Astrocyte of the cerebellum (primary cell): ENCODE results near the gene SPR.

Experiments
- DNase-seq: peaks from one replicate; pipeline ENCODE4 v3.0.0-alpha.2; 2011; ENCODE audit warnings: low read depth
- H3K4me3 ChIP-seq: 2 replicates; pipeline ENCODE4 v1.5.1; 2011; ENCODE audit warnings: mild to moderate bottlenecking, low read depth, low read length, moderate library complexity
- in situ Hi-C: cut with HindIII; loops from 2 replicates; pipeline ENCODE4 v1.10.0; 2017; ENCODE audit warnings: low sequenced_read_pairs
- TF ChIP-seq, protein P1 (sequence below): IDR thresholded peaks from 2 replicates; pipeline ENCODE4 v1.5.1; 2012; ENCODE audit warnings: low read length, low read depth, moderate library complexity, mild to moderate bottlenecking; ENCODE audit errors: missing control alignments

The SPR gene

DNA sequence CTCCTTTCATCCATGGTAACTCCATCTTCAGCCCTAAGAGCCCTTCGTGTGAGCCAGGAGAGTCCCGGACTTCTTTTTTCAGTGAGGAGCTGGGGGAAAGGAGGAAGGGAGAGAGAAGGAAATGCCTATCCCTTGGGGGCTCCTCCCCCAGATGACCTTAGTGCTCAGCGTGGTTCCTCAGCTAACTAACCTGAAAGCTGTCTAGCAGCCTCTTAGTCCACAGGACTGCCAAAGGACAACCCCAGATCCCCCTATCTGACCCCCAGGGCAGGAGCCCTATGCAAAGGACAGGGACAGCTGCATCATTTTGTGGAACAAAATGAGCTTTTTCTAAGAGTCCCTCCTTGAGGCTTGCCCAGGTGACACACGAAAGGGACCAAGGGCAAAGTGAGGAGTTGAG, 7.9 kb downstream of the SPR start:
- in situ Hi-C loops, result no loop called here
- TF ChIP-seq, protein P1, sequence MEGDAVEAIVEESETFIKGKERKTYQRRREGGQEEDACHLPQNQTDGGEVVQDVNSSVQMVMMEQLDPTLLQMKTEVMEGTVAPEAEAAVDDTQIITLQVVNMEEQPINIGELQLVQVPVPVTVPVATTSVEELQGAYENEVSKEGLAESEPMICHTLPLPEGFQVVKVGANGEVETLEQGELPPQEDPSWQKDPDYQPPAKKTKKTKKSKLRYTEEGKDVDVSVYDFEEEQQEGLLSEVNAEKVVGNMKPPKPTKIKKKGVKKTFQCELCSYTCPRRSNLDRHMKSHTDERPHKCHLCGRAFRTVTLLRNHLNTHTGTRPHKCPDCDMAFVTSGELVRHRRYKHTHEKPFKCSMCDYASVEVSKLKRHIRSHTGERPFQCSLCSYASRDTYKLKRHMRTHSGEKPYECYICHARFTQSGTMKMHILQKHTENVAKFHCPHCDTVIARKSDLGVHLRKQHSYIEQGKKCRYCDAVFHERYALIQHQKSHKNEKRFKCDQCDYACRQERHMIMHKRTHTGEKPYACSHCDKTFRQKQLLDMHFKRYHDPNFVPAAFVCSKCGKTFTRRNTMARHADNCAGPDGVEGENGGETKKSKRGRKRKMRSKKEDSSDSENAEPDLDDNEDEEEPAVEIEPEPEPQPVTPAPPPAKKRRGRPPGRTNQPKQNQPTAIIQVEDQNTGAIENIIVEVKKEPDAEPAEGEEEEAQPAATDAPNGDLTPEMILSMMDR, result no peak
- no peak for DNase-seq
- H3K4me3 ChIP-seq, result no peak overlapping the region

DNA sequence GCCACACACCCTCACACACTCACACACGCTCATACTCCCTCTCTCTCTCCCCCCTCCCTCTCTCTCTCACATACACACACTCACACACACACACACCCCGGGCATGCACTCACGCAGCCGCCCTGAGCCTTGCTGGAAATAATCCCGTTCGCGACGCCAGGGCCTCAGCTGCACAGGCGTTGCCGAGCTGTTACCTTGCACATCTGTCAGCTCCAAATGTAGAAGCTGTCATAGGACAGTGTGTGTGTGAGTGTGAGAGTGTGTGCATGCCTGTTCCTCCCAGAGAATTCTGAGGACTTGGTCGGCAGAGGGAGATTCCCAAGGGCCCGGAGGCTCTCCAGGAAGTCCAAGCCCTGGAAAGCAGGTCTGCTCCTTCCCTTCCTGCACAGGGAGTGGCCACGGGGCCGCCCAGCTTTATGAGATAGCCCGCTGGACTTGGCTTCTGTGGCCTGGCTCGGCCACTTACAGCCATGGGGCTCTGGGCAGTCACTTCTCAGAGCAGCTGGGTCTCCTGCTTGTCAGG, 8.6 kb downstream of the SPR start:
- H3K4me3 ChIP-seq, result no peak overlapping the region
- TF ChIP-seq, protein P1, result no peak
- no peak for DNase-seq
- in situ Hi-C loops, result no loop called here

DNA sequence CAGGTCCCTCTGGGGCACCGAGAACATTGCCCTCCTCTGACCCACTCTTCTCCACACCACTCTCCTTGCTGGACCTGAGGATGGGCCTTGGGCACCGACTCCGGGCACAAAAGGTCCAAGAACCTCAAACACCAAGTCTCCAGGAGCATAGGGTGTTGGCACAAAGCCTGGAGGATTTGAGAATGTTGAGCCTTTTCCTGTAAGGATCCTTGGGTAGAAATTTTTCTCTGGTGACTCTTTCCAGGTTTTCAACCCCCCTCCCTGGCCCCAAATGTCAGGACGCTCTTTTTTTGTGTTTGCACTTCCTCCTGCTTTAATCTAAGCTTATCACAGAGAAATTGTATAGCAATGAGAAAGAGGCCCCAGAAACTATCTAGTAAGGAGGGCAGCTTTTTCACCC, 9.2 kb downstream of the SPR start:
- TF ChIP-seq, protein P1, result no peak
- no peak overlapping the region for H3K4me3 ChIP-seq
- DNase-seq, result no peak
- in situ Hi-C loops, result no loop called here

DNA sequence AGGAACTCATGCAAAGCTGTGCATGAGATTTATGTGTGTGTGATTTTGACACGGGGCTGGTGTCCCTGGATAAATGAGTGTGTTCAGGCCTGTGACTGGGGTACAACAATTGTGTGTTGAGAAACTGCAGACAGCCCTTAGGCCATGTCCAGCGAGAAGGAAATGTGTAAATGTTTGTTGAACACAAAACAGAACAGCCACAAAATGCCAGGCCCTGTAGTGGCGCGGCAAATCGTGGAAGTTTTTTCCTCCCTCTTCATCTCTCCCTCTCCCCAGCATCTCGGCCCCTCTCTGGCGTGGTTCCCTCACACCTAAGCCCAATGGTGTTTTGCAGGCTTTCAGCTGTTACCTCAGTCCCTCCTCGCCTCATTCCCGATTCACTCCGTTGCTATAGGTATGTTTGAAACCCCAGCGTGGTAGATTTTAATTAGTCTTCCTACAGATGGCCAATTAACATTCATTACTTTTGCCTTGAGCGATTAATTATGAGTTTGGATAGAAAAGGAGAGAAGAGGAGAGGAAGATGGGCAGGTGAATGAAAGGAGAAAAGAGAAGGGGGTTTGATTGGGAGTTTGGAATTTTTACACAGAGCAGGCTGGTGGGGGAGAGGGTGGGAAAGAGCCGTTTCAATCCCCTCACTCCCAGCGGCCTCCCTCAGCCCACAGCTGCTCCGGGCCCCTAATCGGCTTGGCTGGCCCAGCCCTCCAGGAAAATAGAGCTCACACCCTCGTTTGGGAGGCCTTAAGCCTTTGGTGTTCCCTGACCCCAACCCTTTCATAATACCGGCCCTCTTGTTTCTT, 10.8 kb downstream of the SPR start:
- TF ChIP-seq, protein P1, result no peak
- no peak overlapping the region for H3K4me3 ChIP-seq
- in situ Hi-C loops, result no loop called here
- no peak for DNase-seq

DNA sequence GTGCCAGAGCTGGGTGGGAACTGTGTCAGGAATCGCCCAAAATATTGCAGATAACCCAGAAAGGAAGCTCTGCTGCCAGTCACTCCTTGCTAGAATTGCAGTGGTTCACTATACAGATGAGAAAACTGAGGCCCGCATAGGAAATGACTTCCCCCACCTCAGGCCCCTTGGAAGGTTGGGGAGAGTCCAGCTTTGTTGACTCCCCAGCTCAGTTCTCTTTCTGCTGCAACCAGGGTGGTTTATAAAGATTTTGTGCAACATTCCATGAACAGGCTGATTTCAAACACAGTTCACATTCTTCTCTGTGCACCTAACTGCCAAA, 11.3 kb downstream of the SPR start:
- in situ Hi-C loops, result no loop called here
- DNase-seq, result no peak
- TF ChIP-seq, protein P1, result no peak
- H3K4me3 ChIP-seq, result no peak overlapping the region

DNA sequence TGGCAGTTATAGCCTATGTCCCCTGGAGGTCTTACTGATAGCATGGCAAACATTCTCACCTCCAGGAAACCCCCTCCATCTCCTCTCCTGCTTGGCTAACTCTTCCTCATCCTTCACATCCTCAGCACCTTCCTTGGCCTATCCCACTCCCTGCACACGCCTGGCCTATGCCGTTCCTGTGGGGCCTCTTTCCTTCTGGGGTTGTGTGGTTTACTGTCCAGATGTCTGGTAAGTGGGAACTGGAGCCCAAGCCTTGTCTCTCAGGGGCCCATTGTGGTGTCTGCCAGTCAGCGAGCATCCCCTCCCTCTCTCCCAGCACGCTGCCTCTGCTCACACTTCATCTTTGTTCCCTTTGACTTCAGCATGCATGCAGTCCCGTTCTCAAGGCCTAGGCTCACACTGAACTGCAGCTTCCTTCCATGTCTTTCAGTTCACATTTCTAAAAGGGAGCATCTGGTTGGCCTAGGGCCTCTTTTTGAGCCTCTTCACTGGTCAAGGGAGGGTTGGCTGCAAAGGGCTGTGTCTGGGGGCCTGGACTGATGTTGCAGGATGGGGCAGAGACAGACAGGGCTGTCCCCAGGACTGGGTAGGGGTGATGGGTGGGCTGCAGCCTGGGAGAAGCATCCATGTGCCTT, 13.1 kb downstream of the SPR start:
- in situ Hi-C loops, result no loop called here
- TF ChIP-seq, protein P1, result no peak

More for the DNA sequence above, 13.1 kb downstream of the SPR start:
- no peak for DNase-seq
- no peak overlapping the region for H3K4me3 ChIP-seq
